ENCODE data around the gene GRIA3.

The GRIA3 gene

GRCh38 chrX:123256378-123256777, 72.3 kb downstream of the GRIA3 start:
- no peak for TF ChIP-seq CTCF (IDR thresholded peaks at IDR 0.05)
- no peak overlapping the region for H3K9ac ChIP-seq
- H2AFZ ChIP-seq: no peak overlapping the region
- no peak overlapping the region for H3K27ac ChIP-seq
- H3K4me1 ChIP-seq: no peaks in the 10 kb centered on the region
- no peaks in the 10 kb centered on the region for H3K79me2 ChIP-seq
- H3K36me3 ChIP-seq (ENCODE audit: control insufficient read depth, insufficient read depth, low read length): no peaks in the 10 kb centered on the region
- H3K4me3 ChIP-seq (ENCODE audit: low read depth, low read length): no peak overlapping the region
- H3K27me3 ChIP-seq (ENCODE audit: control insufficient read depth, insufficient read depth, low read length): no peaks in the 10 kb centered on the region
- no peak overlapping the region for H3K4me2 ChIP-seq (ENCODE audit: low read length)
- no peaks in the 10 kb centered on the region for H3K9me3 ChIP-seq (ENCODE audit: control insufficient read depth, low read length)

GRCh38 chrX:123260920-123261418, 76.9 kb downstream of the GRIA3 start:
- no peak overlapping the region for H3K27ac ChIP-seq
- no peak overlapping the region for H3K4me2 ChIP-seq (ENCODE audit: low read length)
- peaks cover 2% of the 10 kb centered on the region for H3K4me1 ChIP-seq
- H3K79me2 ChIP-seq: no peaks in the 10 kb centered on the region
- H3K9me3 ChIP-seq (ENCODE audit: control insufficient read depth, low read length): no peaks in the 10 kb centered on the region
- H2AFZ ChIP-seq: no peak overlapping the region
- H3K9ac ChIP-seq: no peak overlapping the region
- TF ChIP-seq CTCF (IDR thresholded peaks at IDR 0.05): no peak
- no peaks in the 10 kb centered on the region for H3K36me3 ChIP-seq (ENCODE audit: control insufficient read depth, insufficient read depth, low read length)
- H3K4me3 ChIP-seq (ENCODE audit: low read depth, low read length): no peak overlapping the region
- no peaks in the 10 kb centered on the region for H3K27me3 ChIP-seq (ENCODE audit: control insufficient read depth, insufficient read depth, low read length)

GRCh38 chrX:123263270-123263669, 79.2 kb downstream of the GRIA3 start:
- H3K9me3 ChIP-seq (ENCODE audit: control insufficient read depth, low read length): no peaks in the 10 kb centered on the region
- H2AFZ ChIP-seq: no peak overlapping the region
- no peaks in the 10 kb centered on the region for H3K27me3 ChIP-seq (ENCODE audit: control insufficient read depth, insufficient read depth, low read length)
- no peak overlapping the region for H3K27ac ChIP-seq
- H3K4me3 ChIP-seq (ENCODE audit: low read depth, low read length): no peak overlapping the region
- no peaks in the 10 kb centered on the region for H3K79me2 ChIP-seq
- H3K36me3 ChIP-seq (ENCODE audit: control insufficient read depth, insufficient read depth, low read length): no peaks in the 10 kb centered on the region
- H3K4me1 ChIP-seq: peaks cover 2% of the 10 kb centered on the region
- H3K9ac ChIP-seq: no peak overlapping the region
- H3K4me2 ChIP-seq (ENCODE audit: low read length): no peak overlapping the region
- TF ChIP-seq CTCF (IDR thresholded peaks at IDR 0.05): no peak

- no peak overlapping the region for H3K4me3 ChIP-seq (ENCODE audit: low read depth, low read length)
- H3K9me3 ChIP-seq (ENCODE audit: control insufficient read depth, low read length): no peaks in the 10 kb centered on the region
- TF ChIP-seq CTCF (IDR thresholded peaks at IDR 0.05): no peak
- H3K27ac ChIP-seq: no peak overlapping the region
- no peaks in the 10 kb centered on the region for H3K27me3 ChIP-seq (ENCODE audit: control insufficient read depth, insufficient read depth, low read length)
- no peak overlapping the region for H3K9ac ChIP-seq
- no peak overlapping the region for H2AFZ ChIP-seq
- peaks cover 2% of the 10 kb centered on the region for H3K4me1 ChIP-seq
- H3K79me2 ChIP-seq: no peaks in the 10 kb centered on the region
- H3K36me3 ChIP-seq (ENCODE audit: control insufficient read depth, insufficient read depth, low read length): no peaks in the 10 kb centered on the region
- H3K4me2 ChIP-seq (ENCODE audit: low read length): no peak overlapping the region
These were observed 79.7 kb downstream of the GRIA3 start for GRCh38 chrX:123263747-123264146.

- Histone ChIP-seq H3K9me3 (ENCODE audit: control insufficient read depth, low read length) (no peaks in the 10 kb centered on the region), H2AFZ (no peak overlapping the region), H3K4me3 (ENCODE audit: low read depth, low read length) (no peak overlapping the region), H3K9ac (no peak overlapping the region), H3K27ac (no peak overlapping the region), H3K27me3 (ENCODE audit: control insufficient read depth, insufficient read depth, low read length) (no peaks in the 10 kb centered on the region), H3K4me2 (ENCODE audit: low read length) (no peak overlapping the region), H3K79me2 (no peaks in the 10 kb centered on the region), H3K4me1 (peaks cover 2% of the 10 kb centered on the region), H3K36me3 (ENCODE audit: control insufficient read depth, insufficient read depth, low read length) (no peaks in the 10 kb centered on the region)
- TF ChIP-seq CTCF (IDR thresholded peaks at IDR 0.05): no peak
These were observed 83.1 kb downstream of the GRIA3 start for GRCh38 chrX:123267220-123267619.

Data from parathyroid adenoma (tissue), 2 donors.